Osteocyte (in vitro differentiated cells): ENCODE data around the gene MYD88. TPM values are rescaled to one million over a fixed set of nuclear protein-coding genes. Genes with fewer than 3 reads are reported as not detected.

Source experiments
- DNase-seq: peaks from one replicate; pipeline ENCODE4 v3.0.0; 2021; ENCODE audit warnings: mixed read lengths; ENCODE audit not compliant: unreplicated experiment; ENCODE audit errors: extremely low spot score
- H3K27ac Mint-ChIP-seq: one replicate; pipeline ENCODE4 v1.8.0; 2021; ENCODE audit warnings: mild to moderate bottlenecking, mixed read lengths; ENCODE audit not compliant: unreplicated experiment
- H3K27me3 Mint-ChIP-seq: one replicate; pipeline ENCODE4 v1.8.0; 2021; ENCODE audit warnings: mixed read lengths; ENCODE audit not compliant: unreplicated experiment
- H3K36me3 Mint-ChIP-seq: one replicate; pipeline ENCODE4 v1.8.0; 2021; ENCODE audit warnings: mixed read lengths; ENCODE audit not compliant: unreplicated experiment
- H3K4me1 Mint-ChIP-seq: one replicate; pipeline ENCODE4 v1.8.0; 2021; ENCODE audit warnings: mixed read lengths; ENCODE audit not compliant: unreplicated experiment
- H3K4me3 Mint-ChIP-seq: one replicate; pipeline ENCODE4 v1.8.0; 2021; ENCODE audit warnings: mild to moderate bottlenecking, moderate library complexity, mixed read lengths; ENCODE audit not compliant: unreplicated experiment
- H3K9me3 Mint-ChIP-seq: one replicate; pipeline ENCODE4 v1.8.0; 2021; ENCODE audit warnings: mixed read lengths; ENCODE audit not compliant: unreplicated experiment
- total RNA-seq: library from RNA; stranded (reverse); gene quantifications from 2 replicates; pipeline ENCODE4 v1.2.1, GENCODE V29; 2021
- TF ChIP-seq, protein P1 (sequence below): fragments of 200-600 bp; sonication (generic); IDR thresholded peaks from 2 replicates; pipeline ENCODE4 v1.5.0; 2021; ENCODE audit warnings: antibody characterized with exemption, mild to moderate bottlenecking, moderate library complexity

Gene MYD88
- total RNA-seq, 1 donor from 2014 or later: 13.3 TPM

DNA sequence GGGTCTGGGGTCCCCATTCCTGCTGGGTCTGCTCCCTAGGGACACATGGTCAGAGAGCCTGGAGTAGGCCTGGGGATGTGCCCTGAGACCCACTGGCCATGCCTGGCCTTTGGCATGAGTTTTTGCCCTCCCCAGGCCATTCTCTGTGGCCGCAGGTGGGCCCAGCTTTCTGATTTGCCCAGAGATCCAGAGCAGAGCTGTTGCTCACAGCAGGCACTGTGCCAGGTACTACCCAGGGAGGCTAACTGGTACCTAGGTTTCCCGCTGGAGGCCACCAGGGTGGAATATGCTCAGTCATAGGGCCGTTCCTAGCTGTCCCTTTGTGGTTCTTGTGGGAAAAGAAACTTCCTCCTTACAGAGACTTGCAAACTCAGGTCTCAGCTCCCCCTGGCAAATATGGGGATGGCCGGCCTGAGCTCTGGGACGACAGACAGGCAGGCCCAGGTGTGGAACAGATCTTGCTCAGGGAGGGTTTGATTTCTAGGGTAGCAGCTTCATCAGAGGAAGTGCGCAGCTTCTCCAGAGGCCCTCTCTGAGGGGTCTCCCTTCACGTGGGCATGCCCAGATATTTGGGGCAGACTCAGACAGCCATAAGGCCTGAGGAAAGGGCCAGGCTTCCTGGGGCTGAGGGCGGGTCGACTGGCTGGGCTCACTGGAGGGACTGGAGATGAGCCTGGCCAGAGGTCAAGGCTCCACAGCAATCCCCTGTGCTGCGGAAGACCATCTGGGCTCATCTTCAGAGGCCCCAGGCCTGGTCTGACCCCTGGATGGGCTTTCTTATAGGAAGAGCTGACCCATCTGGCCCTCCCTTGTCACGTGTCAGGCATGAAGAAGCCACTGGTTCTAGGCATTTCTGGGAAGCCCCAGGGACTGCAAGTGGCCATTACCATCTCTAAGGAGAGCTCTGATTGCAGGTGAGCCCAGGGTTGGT, 29.5 kb upstream of the MYD88 start:
- H3K4me1 Mint-ChIP-seq: no peaks in the 10 kb centered on the region
- no peak for DNase-seq
- H3K4me3 Mint-ChIP-seq: no peak overlapping the region
- no peak overlapping the region for H3K27ac Mint-ChIP-seq
- H3K9me3 Mint-ChIP-seq: peaks cover 16% of the 10 kb centered on the region
- TF ChIP-seq, protein P1, sequence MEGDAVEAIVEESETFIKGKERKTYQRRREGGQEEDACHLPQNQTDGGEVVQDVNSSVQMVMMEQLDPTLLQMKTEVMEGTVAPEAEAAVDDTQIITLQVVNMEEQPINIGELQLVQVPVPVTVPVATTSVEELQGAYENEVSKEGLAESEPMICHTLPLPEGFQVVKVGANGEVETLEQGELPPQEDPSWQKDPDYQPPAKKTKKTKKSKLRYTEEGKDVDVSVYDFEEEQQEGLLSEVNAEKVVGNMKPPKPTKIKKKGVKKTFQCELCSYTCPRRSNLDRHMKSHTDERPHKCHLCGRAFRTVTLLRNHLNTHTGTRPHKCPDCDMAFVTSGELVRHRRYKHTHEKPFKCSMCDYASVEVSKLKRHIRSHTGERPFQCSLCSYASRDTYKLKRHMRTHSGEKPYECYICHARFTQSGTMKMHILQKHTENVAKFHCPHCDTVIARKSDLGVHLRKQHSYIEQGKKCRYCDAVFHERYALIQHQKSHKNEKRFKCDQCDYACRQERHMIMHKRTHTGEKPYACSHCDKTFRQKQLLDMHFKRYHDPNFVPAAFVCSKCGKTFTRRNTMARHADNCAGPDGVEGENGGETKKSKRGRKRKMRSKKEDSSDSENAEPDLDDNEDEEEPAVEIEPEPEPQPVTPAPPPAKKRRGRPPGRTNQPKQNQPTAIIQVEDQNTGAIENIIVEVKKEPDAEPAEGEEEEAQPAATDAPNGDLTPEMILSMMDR: no peak
- peaks cover 16% of the 10 kb centered on the region for H3K27me3 Mint-ChIP-seq
- H3K36me3 Mint-ChIP-seq: peaks cover 2% of the 10 kb centered on the region

GRCh38 chr3:38109580-38110313, 28.7 kb upstream of the MYD88 start:
- Mint-ChIP-seq H3K27me3 (peaks cover 11% of the 10 kb centered on the region), H3K27ac (no peak overlapping the region), H3K36me3 (peaks cover 2% of the 10 kb centered on the region), H3K4me3 (no peak overlapping the region), H3K4me1 (no peaks in the 10 kb centered on the region), H3K9me3 (peaks cover 13% of the 10 kb centered on the region)
- no peak for DNase-seq
- TF ChIP-seq, protein P1: no peak

DNA sequence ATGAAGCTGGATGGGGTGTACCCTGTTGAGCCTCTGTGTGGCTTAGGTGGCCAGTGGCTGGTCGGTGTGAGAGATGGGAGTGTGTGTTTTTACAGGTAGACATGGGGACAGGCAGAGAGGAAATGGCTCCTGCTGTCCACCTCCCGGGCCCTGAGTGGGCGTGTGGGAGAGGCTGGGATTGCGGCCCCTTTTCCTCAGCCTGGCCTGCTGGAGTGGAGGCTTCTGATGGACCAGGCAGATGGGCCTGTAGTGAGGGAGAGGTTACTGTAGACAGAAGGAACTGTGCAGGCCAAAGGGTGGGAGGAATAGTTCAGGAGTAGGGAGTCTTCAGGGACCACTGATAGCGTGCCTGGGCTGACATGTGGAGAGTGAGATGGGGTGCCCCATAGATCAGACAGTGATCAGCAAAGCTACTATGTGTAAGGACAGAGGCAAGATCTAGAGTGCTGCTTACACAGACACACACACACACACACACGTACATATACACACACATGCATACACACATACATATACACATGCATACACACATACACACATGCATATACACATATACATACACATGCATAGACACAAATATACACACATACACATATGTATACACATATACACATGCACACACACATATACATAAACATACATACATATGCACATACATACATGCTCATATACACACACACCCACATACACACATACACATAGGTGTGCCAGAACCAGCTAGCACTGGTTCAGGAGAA, 28.0 kb upstream of the MYD88 start:
- no peaks in the 10 kb centered on the region for H3K4me1 Mint-ChIP-seq
- H3K4me3 Mint-ChIP-seq: no peak overlapping the region
- TF ChIP-seq, protein P1: no peak
- no peak overlapping the region for H3K27ac Mint-ChIP-seq
- peaks cover 5% of the 10 kb centered on the region for H3K9me3 Mint-ChIP-seq
- H3K36me3 Mint-ChIP-seq: peaks cover 2% of the 10 kb centered on the region
- no peak for DNase-seq
- H3K27me3 Mint-ChIP-seq: peaks cover 8% of the 10 kb centered on the region

- H3K27ac Mint-ChIP-seq: no peak overlapping the region
- H3K4me3 Mint-ChIP-seq: no peak overlapping the region
- no peaks in the 10 kb centered on the region for H3K36me3 Mint-ChIP-seq
- TF ChIP-seq, protein P1: no peak
- no peaks in the 10 kb centered on the region for H3K9me3 Mint-ChIP-seq
- H3K27me3 Mint-ChIP-seq: peaks cover 5% of the 10 kb centered on the region
- no peaks in the 10 kb centered on the region for H3K4me1 Mint-ChIP-seq
- DNase-seq: no peak
Measured at GRCh38 chr3:38111201-38111600, 27.3 kb upstream of the MYD88 start.
